K562 (cell line): ENCODE data around the gene METTL2B. TPM values are rescaled to one million over a fixed set of nuclear protein-coding genes. Genes with fewer than 3 reads are reported as not detected.

Source experiments
- ATAC-seq: fragments of 200-7000 bp; cut with Tn5 transposase; 3 replicates; pipeline ENCODE4 v1.9.1; 2020; ENCODE audit warnings: moderate library complexity
- BruUV-seq: library from RNA; stranded (reverse); fragments of 400-500 nt; replicated peaks from 2 replicates; lab custom pipeline; 2021; lab: Mats Ljungman, UMichigan
- CTCF ChIA-PET: fragments of 300-600 bp; formaldehyde crosslinking; extraction: SDS; loops from one replicate; lab custom pipeline; 2021; ENCODE audit warnings: low intra/inter-chr PET ratio; lab: Yijun Ruan, JAX
- POLR2A ChIA-PET: fragments of 300-600, 350-650 bp; sonication (Branson Sonifier 250); formaldehyde crosslinking; extraction: SDS; loops from one replicate; lab custom pipeline; 2021; ENCODE audit warnings: antibody characterized with exemption, inconsistent platforms; lab: Yijun Ruan, JAX
- DNase-seq, 4 experiments: peaks; one replicate each; pipeline versions ENCODE4 v3.0.0 to v3.0.0-alpha.2; 2011 to 2018; ENCODE audit warnings: low spot score in 3 of 4, mixed read lengths in 3 of 4; ENCODE audit errors: extremely low read depth in 1 of 4
- FAIRE-seq: peaks from 2 replicates; lab custom pipeline; 2011; peaks lifted over from hg19 to GRCh38; lab: Jason Lieb, UNC
- H2AFZ ChIP-seq: 2 replicates; pipeline ENCODE4 v1.6.0; 2011; ENCODE audit warnings: low read depth, low read length, control low read depth, inconsistent platforms
- H3K27ac ChIP-seq: fragments of 200-600 bp; 3 replicates; pipeline ENCODE4 v1.8.0; 2011; ENCODE audit warnings: low read depth, mild to moderate bottlenecking, control low read depth, inconsistent platforms, low read length, moderate library complexity, mixed read lengths; ENCODE audit errors: extremely low read depth
- H3K27me3 ChIP-seq, 2 experiments: fragments of 300-600 bp in 1 of 2; 2 replicates in 1 of 2; 3 replicates in 1 of 2; pipeline versions ENCODE4 v1.6.0 to v1.8.0; 2011; ENCODE audit warnings: inconsistent platforms in 2 of 2, low read length in 2 of 2, mild to moderate bottlenecking in 1 of 2, mixed read lengths in 1 of 2, moderate library complexity in 1 of 2; ENCODE audit not compliant: control insufficient read depth in 2 of 2, insufficient read depth in 2 of 2
- H3K36me3 ChIP-seq: fragments of 300-600 bp; 3 replicates; pipeline ENCODE4 v1.8.0; 2011; ENCODE audit warnings: mild to moderate bottlenecking, low read length, inconsistent platforms; ENCODE audit not compliant: control insufficient read depth, insufficient read depth
- H3K4me1 ChIP-seq, 2 experiments: fragments of 200-600 bp in 1 of 2; replicated peaks in 1 of 2; 2 replicates in 1 of 2; 3 replicates in 1 of 2; pipeline versions ENCODE4 v1.5.1 to v1.8.0; 2011; ENCODE audit warnings: inconsistent platforms in 2 of 2, low read length in 2 of 2, mild to moderate bottlenecking in 1 of 2, mixed read lengths in 1 of 2, moderate library complexity in 1 of 2; ENCODE audit not compliant: control insufficient read depth in 2 of 2, insufficient read depth in 2 of 2
- H3K4me2 ChIP-seq: 2 replicates; pipeline ENCODE4 v1.6.1; 2011; ENCODE audit warnings: low read length, control low read depth, inconsistent platforms, mixed read lengths; ENCODE audit not compliant: insufficient read depth
- H3K4me3 ChIP-seq: fragments of 200-600 bp; sonication (generic), shearing (Covaris generic); 2 replicates; pipeline ENCODE4 v1.5.1; 2016; ENCODE audit warnings: control low read depth, inconsistent platforms
- H3K79me2 ChIP-seq: fragments of 200-600 bp; 3 replicates; pipeline ENCODE4 v1.8.0; 2011; ENCODE audit warnings: low read length, inconsistent platforms; ENCODE audit not compliant: control insufficient read depth, insufficient read depth
- H3K9ac ChIP-seq, 2 experiments: 2 replicates each; pipeline versions ENCODE4 v1.6.0 to v1.6.1; 2011; ENCODE audit warnings: low read depth in 2 of 2, low read length in 2 of 2, control low read depth in 1 of 2, inconsistent platforms in 1 of 2, mild to moderate bottlenecking in 1 of 2, mixed read lengths in 1 of 2; ENCODE audit not compliant: insufficient read depth in 1 of 2
- H3K9me1 ChIP-seq: one replicate; pipeline ENCODE4 v1.6.0; 2011; ENCODE audit warnings: inconsistent platforms, mild to moderate bottlenecking, low read length, moderate library complexity; ENCODE audit not compliant: control insufficient read depth, insufficient read depth
- H3K9me3 ChIP-seq: replicated peaks from 2 replicates; pipeline ENCODE4 v1.5.1; 2011; ENCODE audit warnings: low read depth, low read length, inconsistent platforms; ENCODE audit not compliant: control insufficient read depth, insufficient read depth
- H4K20me1 ChIP-seq: replicated peaks from 2 replicates; pipeline ENCODE4 v1.6.1; 2011; ENCODE audit warnings: low read length, inconsistent platforms, mixed read lengths; ENCODE audit not compliant: control insufficient read depth, insufficient read depth
- CREB1 ChIP-seq, 2 experiments: sonication (generic) in 1 of 2; formaldehyde crosslinking in 1 of 2; IDR thresholded peaks; 2 replicates each; pipeline versions ENCODE4 v1.6.1 to v1.8.0; 2012 to 2022; ENCODE audit warnings: inconsistent platforms in 1 of 2, mild to moderate bottlenecking in 1 of 2, missing genetic modification reagents in 1 of 2, moderate library complexity in 1 of 2
- HCFC1 ChIP-seq: IDR thresholded peaks from 2 replicates; pipeline ENCODE4 v1.6.1; 2012; ENCODE audit warnings: low read depth, low read length, improper control_type of control experiment
- HES1 ChIP-seq: fragments of 450-650 bp; IDR thresholded peaks from 2 replicates; pipeline ENCODE4 v1.6.1; 2016; ENCODE audit warnings: low read depth, mild to moderate bottlenecking, moderate library complexity
- HNRNPL ChIP-seq: fragments of 200-400 bp; formaldehyde crosslinking; IDR thresholded peaks from 2 replicates; pipeline ENCODE4 v1.6.1; 2017; ENCODE audit warnings: low read depth, mild to moderate bottlenecking, low read length
- IRF2 ChIP-seq: sonication (generic); formaldehyde crosslinking; IDR thresholded peaks from 2 replicates; pipeline ENCODE4 v1.8.1; 2022; ENCODE audit warnings: mild to moderate bottlenecking, missing genetic modification reagents
- KDM5B ChIP-seq: fragments of 200-600 bp; sonication (generic); IDR thresholded peaks from 2 replicates; pipeline ENCODE4 v1.6.1; 2012; ENCODE audit warnings: low read depth, mild to moderate bottlenecking, moderate library complexity, low read length, control low read depth, inconsistent platforms; ENCODE audit not compliant: insufficient replicate concordance
- L3MBTL2 ChIP-seq: fragments of 450-650 bp; IDR thresholded peaks from 2 replicates; pipeline ENCODE4 v1.6.1; 2016; ENCODE audit warnings: mild to moderate bottlenecking, moderate library complexity
- MAFK ChIP-seq: IDR thresholded peaks from 2 replicates; pipeline ENCODE4 v1.6.1; 2011; ENCODE audit warnings: low read length, improper control_type of control experiment
- NBN ChIP-seq: fragments of 450-650 bp; IDR thresholded peaks from 2 replicates; pipeline ENCODE4 v1.6.1; 2016; ENCODE audit warnings: low read depth, mild to moderate bottlenecking
- PCBP1 ChIP-seq: fragments of 200-400 bp; formaldehyde crosslinking; IDR thresholded peaks from 2 replicates; pipeline ENCODE4 v1.6.1; 2018; ENCODE audit warnings: mild to moderate bottlenecking, low read depth, low read length; ENCODE audit not compliant: poor library complexity, severe bottlenecking
- PHF8 ChIP-seq: fragments of 200-600 bp; sonication (generic); IDR thresholded peaks from 2 replicates; pipeline ENCODE4 v1.6.1; 2012; ENCODE audit warnings: mixed run types, mild to moderate bottlenecking, inconsistent platforms, low read length, moderate library complexity, borderline replicate concordance
- POLR2G ChIP-seq: fragments of 200-400 bp; formaldehyde crosslinking; IDR thresholded peaks from 2 replicates; pipeline ENCODE4 v1.6.1; 2017; ENCODE audit warnings: low read depth, mild to moderate bottlenecking, antibody characterized with exemption, low read length, moderate library complexity
- RBBP5 ChIP-seq: fragments of 200-600 bp; sonication (generic); IDR thresholded peaks from 2 replicates; pipeline ENCODE4 v1.6.1; 2012; ENCODE audit warnings: borderline replicate concordance, mild to moderate bottlenecking, low read length, control low read depth, inconsistent platforms; ENCODE audit not compliant: insufficient read depth, poor library complexity, severe bottlenecking
- SAP30 ChIP-seq: fragments of 200-600 bp; sonication (generic); IDR thresholded peaks from 2 replicates; pipeline ENCODE4 v1.6.1; 2012; ENCODE audit warnings: borderline replicate concordance, low read depth, mild to moderate bottlenecking, moderate library complexity, low read length, control low read depth, inconsistent platforms; ENCODE audit not compliant: insufficient read depth, poor library complexity, severe bottlenecking
- TBL1XR1 ChIP-seq, 2 experiments: IDR thresholded peaks; 2 replicates each; pipeline ENCODE4 v1.6.1; 2012; ENCODE audit warnings: improper control_type of control experiment in 2 of 2, low read length in 2 of 2, mild to moderate bottlenecking in 1 of 2
- THAP12 ChIP-seq: fragments of 250-450 bp; sonication (Bioruptor Pico); IDR thresholded peaks from 2 replicates; pipeline ENCODE4 v1.9.0; 2021; ENCODE audit warnings: mild to moderate bottlenecking, inconsistent platforms
- YY1 ChIP-seq, 3 experiments: IDR thresholded peaks; 2 replicates each; pipeline ENCODE4 v1.6.1; 2011; ENCODE audit warnings: low read length in 2 of 3, mild to moderate bottlenecking in 2 of 3, moderate library complexity in 2 of 3, borderline replicate concordance in 1 of 3, control low read depth in 1 of 3, low read depth in 1 of 3; ENCODE audit not compliant: insufficient read depth in 3 of 3, insufficient replicate concordance in 2 of 3, control insufficient read depth in 1 of 3, insufficient read length in 1 of 3; ENCODE audit errors: extremely low read depth in 1 of 3
- ZFP1 ChIP-seq: fragments of 450-650 bp; formaldehyde crosslinking; IDR thresholded peaks from 2 replicates; pipeline ENCODE4 v1.4.0; 2020; ENCODE audit warnings: mild to moderate bottlenecking, mixed read lengths
- ZNF584 ChIP-seq: fragments of 200-800 bp; sonication (Bioruptor generic); IDR thresholded peaks from 2 replicates; pipeline ENCODE4 v1.6.1; 2016; ENCODE audit warnings: low read depth, mild to moderate bottlenecking, missing genetic modification characterization, missing compliant biosample characterization
- WGBS: fragments of 100-300 bp; shearing (Covaris generic); methylation state at CpG from one replicate; pipeline ENCODE4 v1.1.6; 2016; ENCODE audit warnings: low coverage, mixed read lengths; ENCODE audit not compliant: insufficient coverage; ENCODE audit errors: missing lambda C conversion rate; 5-methylcytosine and 5-hydroxymethylcytosine counted together
- in situ Hi-C: fragments of 300-500 bp; cut with MboI; formaldehyde crosslinking; loops from 4 replicates; pipeline ENCODE4 v1.15.0; 2018; ENCODE audit warnings: inconsistent platforms, mixed read lengths
- intact Hi-C: fragments of 100-400 bp; cut with micrococcal nuclease; formaldehyde crosslinking; loops from 2 replicates; pipeline ENCODE4 v1.14.2; 2022
- polyA plus RNA-seq, 8 experiments: library from polyadenylated mRNA; depleted of rRNA in 4 of 8; stranded (reverse) in 5 of 8; unstranded in 3 of 8; fragments of >200 nt; fragmentation: Nextera tagmentation in 2 of 8; fragmentation: Illumina TruSeq in 1 of 8; extraction: Ambion mirVana in 2 of 8; extraction: Trizol in 1 of 8; gene quantifications; 2 replicates each; pipeline versions ENCODE4 v1.2.1 to v1.2.3, GENCODE V29; 2011 to 2014; ENCODE audit warnings: inconsistent platforms in 1 of 8, missing spikeins in 1 of 8
- total RNA-seq, 7 experiments: library from RNA; depleted of rRNA in 6 of 7; stranded (reverse); fragments of >200 nt in 6 of 7; fragmentation: Illumina TruSeq in 2 of 7; extraction: Trizol in 2 of 7; gene quantifications; 2 replicates each; pipeline versions ENCODE4 v1.2.1 to v1.2.3, GENCODE V29; 2011 to 2021; ENCODE audit warnings: low replicate concordance in 1 of 7

Gene METTL2B
- total and polyA plus RNA-seq, 9 of the 15 experiments (the other 6 are each of a cell fraction or from before 2014, with no cell fraction given) = 35.9 to 95.7 (median 79.2) TPM

GRCh38 chr7:128530855-128531104, 54.2 kb downstream of the METTL2B start:
- no TSS peak for BruUV-seq
- Histone ChIP-seq H3K4me3 (peak overlapping the region; percentile 56), H3K9ac (peak overlapping the region; percentile 83 to 92; a peak in 3 of 4 replicates), H3K79me2 (peaks cover 47% of the 10 kb centered on the region), H3K4me2 (peak overlapping the region; percentile 69; the same call in 1 of the 2 replicates), H3K27ac (peak overlapping the region; percentile 98), H3K27me3 (no peaks in the 10 kb centered on the region), H2AFZ (peak overlapping the region; percentile 71), H3K9me1 (no peaks in the 10 kb centered on the region), H3K9me3 (no peaks in the 10 kb centered on the region), H3K36me3 (peaks cover 20% of the 10 kb centered on the region), H4K20me1 (no peaks in the 10 kb centered on the region), H3K4me1 (peaks cover 12 to 13% of the 10 kb centered on the region in 2 experiments)
- intact Hi-C loops (loop anchor here (5.0 kb wide), 1 partner anchor 53 kb away; the partner anchor contains the start of gene METTL2B), in situ Hi-C loops (no loop called here)
- FAIRE-seq (no peak), ATAC-seq (no peak), DNase-seq (no peak)
- CTCF ChIA-PET = interaction anchor here (0.6 kb wide), 1 partner anchor 929 kb away, joined by 4 read pairs; no protein-coding TSS in a partner anchor
- POLR2A ChIA-PET = no interaction called here
- WGBS = under 1% methylated on average over 23 of the region's 38 CpGs
- TF ChIP-seq SAP30 = no peak
- peak; percentile 29; the same call in 1 of the 2 replicates for TF ChIP-seq L3MBTL2
- 0 out of 2 replicates have a peak, but pooled peaks have one; percentile 42 for TF ChIP-seq HNRNPL
- peak; percentile 88 for TF ChIP-seq POLR2G
- peak; percentile 67; the same call in 1 of the 2 replicates for TF ChIP-seq PHF8
- no peak for TF ChIP-seq IRF2
- TF ChIP-seq ZFP1 (CRISPR knock-in tag) = no peak
- no peak for TF ChIP-seq HES1
- TF ChIP-seq CREB1 (IDR thresholded peaks at IDR 0.05) = peak; percentile 60; the same call in 1 of the 2 replicates
- no peak for TF ChIP-seq CREB1 (CRISPR knock-in tag; IDR thresholded peaks at IDR 0.05)
- TF ChIP-seq RBBP5 = no peak
- peak; percentile 78 for TF ChIP-seq KDM5B
- no peak for TF ChIP-seq NBN
- TF ChIP-seq THAP12 = 0 out of 2 replicates have a peak, but pooled peaks have one; percentile 30
- TF ChIP-seq YY1 (IDR thresholded peaks at IDR 0.05; ENCODE audit: borderline replicate concordance in 1 of 3, control insufficient read depth in 1 of 3, extremely low read depth in 1 of 3, insufficient read depth in 3 of 3, insufficient read length in 1 of 3, insufficient replicate concordance in 2 of 3, low read depth in 1 of 3, low read length in 2 of 3) = peak in 1 of 3 experiments; percentile 79
- no peak for TF ChIP-seq TBL1XR1 (IDR thresholded peaks at IDR 0.05; ENCODE audit: low read length in 2 of 2)
- peak; percentile 65; the same call in 1 of the 2 replicates for TF ChIP-seq ZNF584 (CRISPR knock-in tag)
- TF ChIP-seq HCFC1 = peak; percentile 53; the same call in 1 of the 2 replicates
- no peak for TF ChIP-seq MAFK
- peak; percentile 20 for TF ChIP-seq PCBP1
